Lower leg skin (tissue), 4 donors: ENCODE results near the gene PLA2G4A. TPM values are rescaled to one million over a fixed set of nuclear protein-coding genes. Genes with fewer than 3 reads are reported as not detected.

Source experiments
- DNase-seq, 2 donors: peaks; one replicate each; pipeline ENCODE4 v3.0.0-alpha.2; 2019; ENCODE audit warnings: low spot score in 2 of 2
- H3K4me3 ChIP-seq: fragments of 200-600 bp; sonication (generic); 2 replicates; pipeline ENCODE4 v1.5.1; 2017; ENCODE audit warnings: mild to moderate bottlenecking, low read depth; ENCODE audit not compliant: poor library complexity, severe bottlenecking
- POLR2A ChIP-seq, 2 donors: fragments of 450-650 bp; IDR thresholded peaks; one replicate each; pipeline ENCODE4 v1.6.1; 2016 to 2017; ENCODE audit warnings: antibody characterized with exemption in 2 of 2, mild to moderate bottlenecking in 1 of 2, moderate library complexity in 1 of 2
- whole genome bisulfite sequencing, 2 donors: methylation state at CpG; one replicate each; pipeline ENCODE4 v1.1.5; 2018; 5-methylcytosine and 5-hydroxymethylcytosine counted together
- intact Hi-C: fragments of 100-400 bp; cut with DNase I; formaldehyde crosslinking; loops from one replicate; pipeline ENCODE4 v1.15.0; 2023; ENCODE audit warnings: low total_unique reads
- total RNA-seq, 4 donors: library from RNA; depleted of rRNA; stranded (reverse); fragments of >200 nt; gene quantifications; one replicate each; pipeline ENCODE4 v1.1.0, GENCODE V29; 2016
- TF ChIP-seq, protein P1 (sequence below), 3 donors: fragments of 450-650 bp; IDR thresholded peaks; one replicate each; pipeline ENCODE4 v1.5.1; 2016; ENCODE audit warnings: antibody characterized with exemption in 3 of 3, mild to moderate bottlenecking in 3 of 3, moderate library complexity in 2 of 3

The PLA2G4A gene
- total RNA-seq, 4 donors from 2014 or later, result 9.5 to 15.3 (median 11.2) TPM

DNA sequence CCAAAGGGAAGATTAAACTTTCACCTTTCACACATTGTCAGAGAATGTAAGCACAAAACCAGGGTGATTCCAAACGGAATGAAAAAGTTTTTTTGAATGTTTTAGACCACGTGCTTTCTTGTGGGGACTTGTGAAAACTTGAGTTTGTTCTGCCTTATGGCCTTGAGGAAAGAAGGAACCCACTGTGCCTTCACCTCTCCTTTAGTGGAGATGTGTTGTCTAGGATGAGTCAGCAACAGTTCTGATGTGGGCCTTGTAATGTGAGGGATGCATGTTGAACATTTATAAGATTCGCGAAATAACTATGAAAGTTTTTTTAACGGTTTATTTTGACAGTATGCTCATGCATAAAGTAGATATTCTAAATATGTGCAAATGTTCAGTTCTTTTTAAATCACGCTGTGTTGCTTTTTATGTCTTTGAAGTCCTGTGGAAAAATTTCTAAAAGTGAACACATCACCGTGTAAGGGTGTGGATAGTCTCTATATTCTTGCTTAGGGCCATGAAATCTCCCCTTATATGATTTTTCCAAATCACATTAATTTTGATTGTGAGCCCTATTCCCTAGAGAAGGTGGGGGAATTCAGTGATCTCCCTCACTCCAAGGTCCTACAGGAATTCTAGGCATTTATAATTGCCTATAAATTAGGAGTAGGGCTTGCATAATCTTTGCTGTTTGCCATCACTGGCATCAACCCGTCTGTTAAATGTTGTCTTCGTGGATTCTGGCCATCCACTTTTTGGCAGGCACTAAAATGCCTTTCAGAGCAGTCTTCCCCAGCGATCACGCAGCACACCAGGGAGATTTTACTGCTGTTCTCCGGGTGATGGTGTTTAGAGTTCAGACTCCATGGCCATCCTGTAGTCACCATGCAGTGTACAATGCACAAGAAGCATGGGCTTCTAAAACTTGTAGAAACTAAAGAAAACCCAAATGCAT lies 47.4 kb downstream of the PLA2G4A start:
- DNase-seq, result no peak
- no peak overlapping the region for H3K4me3 ChIP-seq
- intact Hi-C loops, result no loop called here
- no peak for TF ChIP-seq POLR2A (IDR thresholded peaks at IDR 0.05)
- TF ChIP-seq, protein P1, sequence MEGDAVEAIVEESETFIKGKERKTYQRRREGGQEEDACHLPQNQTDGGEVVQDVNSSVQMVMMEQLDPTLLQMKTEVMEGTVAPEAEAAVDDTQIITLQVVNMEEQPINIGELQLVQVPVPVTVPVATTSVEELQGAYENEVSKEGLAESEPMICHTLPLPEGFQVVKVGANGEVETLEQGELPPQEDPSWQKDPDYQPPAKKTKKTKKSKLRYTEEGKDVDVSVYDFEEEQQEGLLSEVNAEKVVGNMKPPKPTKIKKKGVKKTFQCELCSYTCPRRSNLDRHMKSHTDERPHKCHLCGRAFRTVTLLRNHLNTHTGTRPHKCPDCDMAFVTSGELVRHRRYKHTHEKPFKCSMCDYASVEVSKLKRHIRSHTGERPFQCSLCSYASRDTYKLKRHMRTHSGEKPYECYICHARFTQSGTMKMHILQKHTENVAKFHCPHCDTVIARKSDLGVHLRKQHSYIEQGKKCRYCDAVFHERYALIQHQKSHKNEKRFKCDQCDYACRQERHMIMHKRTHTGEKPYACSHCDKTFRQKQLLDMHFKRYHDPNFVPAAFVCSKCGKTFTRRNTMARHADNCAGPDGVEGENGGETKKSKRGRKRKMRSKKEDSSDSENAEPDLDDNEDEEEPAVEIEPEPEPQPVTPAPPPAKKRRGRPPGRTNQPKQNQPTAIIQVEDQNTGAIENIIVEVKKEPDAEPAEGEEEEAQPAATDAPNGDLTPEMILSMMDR (IDR thresholded peaks at IDR 0.05), result no peak
- WGBS, 2 donors, result 49% methylated on average over 12 of the region's 12 CpGs

DNA sequence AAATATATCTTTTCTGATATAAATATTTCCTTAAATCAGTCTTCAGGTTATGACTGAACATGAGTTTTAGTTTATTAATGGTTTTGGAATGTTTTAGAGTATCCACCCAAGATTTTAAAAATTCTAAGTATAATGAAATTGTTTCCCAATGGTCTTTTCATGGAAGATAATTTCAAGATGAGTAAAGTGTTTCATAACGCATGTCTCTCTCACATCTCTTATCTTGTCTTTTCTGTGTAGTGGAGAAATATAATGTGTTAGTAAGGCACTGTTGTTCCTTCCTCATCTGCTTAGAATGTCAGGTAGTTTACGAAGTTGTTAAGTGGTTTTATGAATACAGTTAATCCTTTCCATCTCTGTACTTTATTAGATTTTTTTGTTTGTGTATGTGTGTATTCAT lies 49.6 kb downstream of the PLA2G4A start:
- DNase-seq, result no peak
- TF ChIP-seq, protein P1 (IDR thresholded peaks at IDR 0.05), result no peak
- no peak for TF ChIP-seq POLR2A (IDR thresholded peaks at IDR 0.05)
- no peak overlapping the region for H3K4me3 ChIP-seq
- 74 to 80% methylated on average over 2 of the region's 2 CpGs for WGBS, 2 donors
- intact Hi-C loops, result no loop called here

DNA sequence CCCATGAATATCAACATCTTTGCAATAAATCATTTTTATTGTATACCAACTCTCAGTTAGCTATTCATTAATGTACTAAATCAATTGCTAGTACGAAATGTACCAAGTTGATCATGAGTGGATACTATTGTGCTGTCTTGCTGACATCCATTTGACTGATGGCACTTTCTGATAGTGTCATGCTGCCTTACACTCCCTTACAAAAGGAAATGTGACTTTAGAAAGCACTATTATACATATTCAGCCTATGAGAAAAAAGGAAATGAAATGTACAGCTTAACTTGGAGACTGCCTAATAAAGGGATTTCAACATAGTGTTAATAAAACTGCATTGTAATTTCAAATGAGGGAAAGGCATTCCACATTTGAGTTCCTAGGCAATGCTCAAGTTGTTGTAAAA lies 52.2 kb downstream of the PLA2G4A start:
- TF ChIP-seq, protein P1 (IDR thresholded peaks at IDR 0.05), result no peak
- TF ChIP-seq POLR2A (IDR thresholded peaks at IDR 0.05), result no peak
- DNase-seq, result no peak
- intact Hi-C loops, result no loop called here
- WGBS, 2 donors, result 78 to 80% methylated on average over 1 of the region's 1 CpG
- no peak overlapping the region for H3K4me3 ChIP-seq

DNA sequence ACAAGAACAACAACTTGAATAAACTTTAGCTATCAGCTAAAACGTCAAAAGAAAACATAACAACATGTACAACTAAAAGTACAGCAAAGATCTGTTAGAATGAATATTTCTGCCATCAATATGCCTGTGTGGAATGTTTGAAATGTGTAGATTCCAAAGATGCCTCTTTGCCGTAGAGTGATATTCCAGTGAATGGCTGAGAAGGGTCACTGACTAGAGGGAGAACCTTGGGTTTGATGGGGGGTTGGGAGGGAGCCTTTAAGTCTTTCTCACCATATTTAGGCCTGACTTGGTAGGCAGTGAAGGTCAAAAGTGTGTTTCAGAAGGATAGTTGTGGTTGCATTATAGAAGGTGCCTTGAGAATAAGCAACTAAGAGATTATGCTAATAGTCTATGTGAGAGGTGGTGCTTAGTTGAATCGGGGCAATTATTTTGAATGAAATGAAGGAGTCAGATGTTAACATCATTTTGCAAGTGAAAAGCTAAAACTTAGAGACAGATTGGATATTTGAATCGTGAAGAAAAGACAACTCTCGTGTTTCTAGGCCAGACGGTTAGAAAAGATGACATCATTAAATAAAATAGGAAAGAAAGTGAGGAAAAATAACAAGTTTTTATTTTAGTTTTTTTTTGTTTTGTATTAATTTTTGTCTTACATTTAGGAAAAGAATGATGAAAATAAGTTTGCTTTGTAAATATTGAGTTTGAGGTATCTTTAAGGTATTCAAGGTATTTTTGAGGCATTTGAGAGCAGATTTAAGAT lies 53.8 kb downstream of the PLA2G4A start:
- DNase-seq, result no peak
- no peak overlapping the region for H3K4me3 ChIP-seq
- 89 to 94% methylated on average over 6 of the region's 6 CpGs for WGBS, 2 donors
- intact Hi-C loops, result no loop called here
- TF ChIP-seq, protein P1 (IDR thresholded peaks at IDR 0.05), result no peak
- TF ChIP-seq POLR2A (IDR thresholded peaks at IDR 0.05), result no peak

DNA sequence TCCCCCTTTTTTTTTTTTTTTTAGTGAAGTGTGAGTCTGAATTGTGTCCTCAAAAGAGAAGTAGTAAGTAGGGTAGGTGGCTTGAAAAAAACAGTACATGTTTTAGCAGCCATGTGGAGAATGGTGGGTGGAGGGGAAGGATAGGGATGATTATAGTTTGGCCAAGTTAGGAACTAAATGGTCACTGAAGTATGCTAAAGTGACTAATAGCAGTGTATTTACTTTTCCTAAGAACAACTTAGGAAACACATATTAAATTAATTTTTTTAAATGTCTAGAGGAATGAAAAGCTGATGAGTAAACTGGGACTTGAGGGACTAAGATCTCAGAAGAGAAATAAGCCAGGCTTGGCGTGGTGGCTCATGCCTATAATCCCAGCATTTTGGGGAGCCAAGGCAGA lies 55.5 kb downstream of the PLA2G4A start:
- intact Hi-C loops, result no loop called here
- TF ChIP-seq, protein P1 (IDR thresholded peaks at IDR 0.05), result no peak
- TF ChIP-seq POLR2A (IDR thresholded peaks at IDR 0.05), result no peak
- no peak for DNase-seq
- no peak overlapping the region for H3K4me3 ChIP-seq
- WGBS, 2 donors, result 79 to 84% methylated on average over 1 of the region's 1 CpG
